SK-N-SH treated with all-trans-retinoic acid at 6 μM for 48 hours (cell line): Measurements from ENCODE around the gene KIF18A.

Experiments used
- ARNTL ChIP-seq: fragments of 450-650 bp; formaldehyde crosslinking; IDR thresholded peaks from 2 replicates; pipeline ENCODE4 v1.5.0; 2020; ENCODE audit warnings: low read depth, mild to moderate bottlenecking, moderate library complexity, borderline replicate concordance
- OSR1 ChIP-seq: fragments of 250-450 bp; sonication (Bioruptor Pico); IDR thresholded peaks from 2 replicates; pipeline ENCODE4 v1.8.0; 2022; ENCODE audit warnings: moderate library complexity, mild to moderate bottlenecking, inconsistent platforms
- PPARA ChIP-seq: fragments of 250-450 bp; sonication (Bioruptor Pico); IDR thresholded peaks from 2 replicates; pipeline ENCODE4 v1.5.0; 2020; ENCODE audit warnings: mild to moderate bottlenecking, borderline replicate concordance
- SNAI2 ChIP-seq: fragments of 250-450 bp; sonication (Bioruptor Pico); IDR thresholded peaks from 2 replicates; pipeline ENCODE4 v1.5.0; 2020; ENCODE audit warnings: mild to moderate bottlenecking, moderate library complexity

GRCh38 chr11:28038775-28039174 is 69.2 kb downstream of the KIF18A start:
- TF ChIP-seq SNAI2 (CRISPR knock-in tag) = no peak
- TF ChIP-seq PPARA (CRISPR knock-in tag) = no peak
- TF ChIP-seq ARNTL (CRISPR knock-in tag) = no peak
- TF ChIP-seq OSR1 (CRISPR knock-in tag) = no peak
